ENCODE results near the gene GSTT4.
"Not testable (repeated sequence)": the region's sequence is repeated elsewhere in the genome, so short reads cannot be mapped to it uniquely, and the experiment has no call there.

The GSTT4 gene

GRCh38 chr22:24005201-24005600 is at the start of gene GSTT4:
Gene GSTT4, minus strand, starts transcription at chr22:24005453. Its CDS starts 97 bp downstream, at chr22:24005356.
- no peak for DNase-seq

GRCh38 chr22:24054356-24054755 is 49.1 kb upstream of the GSTT4 start:
- DNase-seq = no peak

- DNase-seq = no peak
These were observed 48.4 kb upstream of the GSTT4 start for GRCh38 chr22:24053481-24054226.

GRCh38 chr22:24051568-24051967 is 46.3 kb upstream of the GSTT4 start:
- DNase-seq = no peak

- DNase-seq = no peak
These were observed 45.8 kb upstream of the GSTT4 start for GRCh38 chr22:24051028-24051427.

- no peak for DNase-seq
These were observed 44.7 kb upstream of the GSTT4 start for GRCh38 chr22:24049978-24050377.

GRCh38 chr22:24049211-24049610 is 44.0 kb upstream of the GSTT4 start:
- DNase-seq = no peak

GRCh38 chr22:24046024-24046423 is 40.8 kb upstream of the GSTT4 start:
- no peak for DNase-seq

- no peak for DNase-seq
These were observed 38.7 kb upstream of the GSTT4 start for GRCh38 chr22:24043958-24044357.

GRCh38 chr22:24043465-24043864 is 38.2 kb upstream of the GSTT4 start:
- not testable (repeated sequence) for DNase-seq

GRCh38 chr22:24040946-24041345 is 35.7 kb upstream of the GSTT4 start:
- DNase-seq = no peak

- no peak for DNase-seq
These were observed 33.8 kb upstream of the GSTT4 start for GRCh38 chr22:24039046-24039445.

- no peak for DNase-seq
These were observed 32.9 kb upstream of the GSTT4 start for GRCh38 chr22:24037851-24038765.

- DNase-seq = no peak
These were observed 30.0 kb upstream of the GSTT4 start for GRCh38 chr22:24035296-24035695.

- no peak for DNase-seq
These were observed 28.5 kb upstream of the GSTT4 start for GRCh38 chr22:24033731-24034130.

GRCh38 chr22:24030186-24030702 is 25.0 kb upstream of the GSTT4 start:
- no peak for DNase-seq

- no peak for DNase-seq
These were observed 24.1 kb upstream of the GSTT4 start for GRCh38 chr22:24029304-24029703.

- DNase-seq = no peak
These were observed 23.3 kb upstream of the GSTT4 start for GRCh38 chr22:24028533-24028932.

- no peak for DNase-seq
These were observed 22.7 kb upstream of the GSTT4 start for GRCh38 chr22:24027991-24028390.

- no peak for DNase-seq
These were observed 22.2 kb upstream of the GSTT4 start for GRCh38 chr22:24027389-24027975.

- no peak for DNase-seq
These were observed 21.5 kb upstream of the GSTT4 start for GRCh38 chr22:24026733-24027132.

- no peak for DNase-seq
These were observed 20.8 kb upstream of the GSTT4 start for GRCh38 chr22:24026056-24026455.

GRCh38 chr22:24025475-24025874 is 20.2 kb upstream of the GSTT4 start:
- no peak for DNase-seq
